GM19238 (cell line): Measurements from ENCODE around the gene KIRREL3.

Experiments used
- DNase-seq: peaks from one replicate; pipeline ENCODE4 v3.0.0; 2011; ENCODE audit warnings: low spot score; ENCODE audit not compliant: insufficient read length

KIRREL3 gene

GRCh38 chr11:126452241-126453101 is 548.1 kb downstream of the KIRREL3 start:
- no peak for DNase-seq

- no peak for DNase-seq
Observed at GRCh38 chr11:126451211-126451802, 549.3 kb downstream of the KIRREL3 start.

DNA sequence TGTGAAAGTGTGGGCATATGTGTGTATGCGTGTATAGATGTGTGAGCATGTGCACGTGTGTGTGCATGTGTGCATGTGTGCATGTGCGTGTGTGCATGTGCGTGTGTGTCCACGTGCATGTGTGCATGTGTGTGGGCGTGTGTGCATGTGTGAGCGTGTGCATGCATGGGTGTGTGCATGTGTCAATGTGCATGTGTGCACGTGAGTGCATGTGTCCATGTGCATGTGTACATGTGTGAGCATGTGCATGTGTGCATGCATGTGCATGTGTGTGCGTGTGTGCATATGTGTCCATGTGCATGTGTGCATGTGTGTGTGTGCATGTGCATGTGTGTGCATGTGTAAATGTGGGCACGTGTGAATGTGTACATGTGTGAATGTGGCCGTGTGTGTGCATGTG is 549.8 kb downstream of the KIRREL3 start:
- no peak for DNase-seq

- DNase-seq = no peak
Observed at GRCh38 chr11:126450198-126450597, 550.4 kb downstream of the KIRREL3 start.

- no peak for DNase-seq
Observed at GRCh38 chr11:126446581-126446980, 554.0 kb downstream of the KIRREL3 start.

DNA sequence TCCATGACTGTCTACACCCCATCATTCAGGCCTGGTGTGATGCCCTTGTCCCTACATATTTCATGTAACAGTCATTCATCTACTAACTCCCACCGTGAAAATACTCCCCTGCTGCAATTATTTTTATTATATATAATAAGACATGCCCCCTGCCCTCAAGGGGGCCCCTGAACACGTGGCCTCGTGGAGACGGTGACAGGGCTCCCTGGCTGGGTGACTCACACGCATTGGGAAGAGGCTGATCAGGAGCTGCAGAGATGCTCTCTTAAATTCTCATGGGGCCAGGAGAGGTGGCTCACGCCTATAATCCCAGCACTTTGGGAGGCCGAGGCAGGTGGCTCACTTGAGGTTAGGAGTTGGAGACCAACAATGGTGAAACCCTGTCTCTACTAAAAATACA is 556.5 kb downstream of the KIRREL3 start:
- no peak for DNase-seq

DNA sequence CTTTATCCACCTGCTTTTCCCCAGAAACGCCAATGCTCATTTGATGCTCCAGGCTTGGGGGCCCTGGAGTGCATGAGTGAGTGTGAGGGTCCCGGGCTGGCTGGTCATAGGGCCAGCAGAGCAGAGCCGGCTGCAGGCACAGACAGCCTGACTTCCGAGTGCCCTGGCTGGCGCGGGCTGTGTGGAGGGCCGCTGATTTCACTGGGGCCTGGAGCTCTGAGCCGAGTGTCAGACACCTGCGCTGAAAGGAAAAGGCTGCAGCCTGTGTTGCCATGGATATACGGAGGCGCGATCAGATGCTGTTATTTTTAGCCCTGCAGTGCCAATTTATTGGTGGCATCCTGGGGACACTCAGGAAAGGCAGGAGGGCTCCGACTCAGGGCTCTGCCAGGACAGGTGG is 557.5 kb downstream of the KIRREL3 start:
- DNase-seq = no peak

DNA sequence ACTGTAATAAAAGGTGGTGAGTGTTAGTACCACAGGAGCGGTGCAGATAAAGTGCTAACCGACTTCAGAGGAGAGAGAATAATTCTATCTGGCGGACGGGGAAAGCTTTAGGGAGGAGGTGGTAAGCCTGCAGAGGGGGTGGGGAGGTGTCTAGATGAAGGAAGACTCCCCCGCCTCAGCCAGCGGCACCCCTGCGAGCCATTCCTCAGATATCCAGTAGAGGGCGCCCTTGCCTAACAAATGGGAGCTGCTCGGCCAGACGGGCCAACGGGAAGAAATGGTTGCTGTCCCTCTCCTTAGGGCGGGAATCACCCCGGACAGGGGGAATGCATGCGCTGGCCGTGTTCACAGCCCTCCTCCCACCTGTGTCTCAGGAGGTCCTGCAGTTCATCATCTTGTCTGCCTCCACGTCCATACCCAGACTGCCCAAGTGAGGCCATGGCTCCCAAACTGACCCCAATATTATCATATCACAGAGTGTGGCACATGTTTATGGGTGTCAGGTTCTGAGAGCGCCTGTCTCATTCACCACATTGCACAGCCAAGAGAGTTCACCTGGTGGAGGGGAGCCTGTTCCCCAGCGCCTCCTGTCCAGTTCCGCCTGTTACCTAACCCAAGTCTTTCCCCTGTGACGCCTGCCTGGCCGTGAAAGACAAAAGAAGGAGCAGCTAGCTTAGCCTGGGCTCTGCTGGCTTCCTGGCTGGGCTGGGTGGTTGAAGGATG is 559.6 kb downstream of the KIRREL3 start:
- DNase-seq = peak; percentile 90

GRCh38 chr11:126440276-126440675 is 560.3 kb downstream of the KIRREL3 start:
- DNase-seq = no peak

GRCh38 chr11:126438691-126439090 is 561.9 kb downstream of the KIRREL3 start:
- DNase-seq = no peak

DNA sequence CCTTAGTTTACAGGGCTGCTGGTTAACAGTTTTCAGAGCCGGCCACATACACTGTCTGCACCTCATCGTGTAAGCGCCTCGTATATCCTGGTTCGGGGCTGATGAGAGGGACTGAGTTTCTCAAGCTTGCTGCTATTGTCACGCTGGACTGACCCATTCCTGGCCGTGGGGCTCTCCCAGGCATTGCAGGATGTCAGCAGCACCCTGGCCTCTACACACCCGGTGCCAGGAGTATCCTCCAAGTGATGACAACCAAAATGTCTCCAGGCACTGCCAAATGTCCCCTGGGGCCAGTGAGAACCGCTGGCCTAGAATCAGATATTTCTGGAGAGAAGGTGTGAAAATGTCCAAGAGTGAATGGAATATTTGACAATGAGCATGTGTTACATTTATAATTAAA is 562.3 kb downstream of the KIRREL3 start:
- DNase-seq = no peak

DNA sequence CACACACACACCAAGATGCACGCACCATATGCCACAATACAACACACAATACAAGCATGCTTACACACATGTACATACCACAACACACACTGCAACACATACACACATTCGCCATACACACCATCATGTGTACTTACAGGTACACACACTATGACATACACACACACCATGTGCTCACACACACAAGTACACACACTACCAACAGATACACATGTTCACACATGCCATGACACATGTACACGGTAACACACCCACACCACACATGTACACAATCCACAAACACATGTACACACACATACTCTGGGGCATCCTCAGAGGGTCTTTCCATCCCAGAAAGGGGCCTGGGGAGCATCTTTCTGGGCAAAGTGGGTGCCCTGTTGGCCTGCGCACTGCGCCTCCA is 562.8 kb downstream of the KIRREL3 start:
- no peak for DNase-seq

DNA sequence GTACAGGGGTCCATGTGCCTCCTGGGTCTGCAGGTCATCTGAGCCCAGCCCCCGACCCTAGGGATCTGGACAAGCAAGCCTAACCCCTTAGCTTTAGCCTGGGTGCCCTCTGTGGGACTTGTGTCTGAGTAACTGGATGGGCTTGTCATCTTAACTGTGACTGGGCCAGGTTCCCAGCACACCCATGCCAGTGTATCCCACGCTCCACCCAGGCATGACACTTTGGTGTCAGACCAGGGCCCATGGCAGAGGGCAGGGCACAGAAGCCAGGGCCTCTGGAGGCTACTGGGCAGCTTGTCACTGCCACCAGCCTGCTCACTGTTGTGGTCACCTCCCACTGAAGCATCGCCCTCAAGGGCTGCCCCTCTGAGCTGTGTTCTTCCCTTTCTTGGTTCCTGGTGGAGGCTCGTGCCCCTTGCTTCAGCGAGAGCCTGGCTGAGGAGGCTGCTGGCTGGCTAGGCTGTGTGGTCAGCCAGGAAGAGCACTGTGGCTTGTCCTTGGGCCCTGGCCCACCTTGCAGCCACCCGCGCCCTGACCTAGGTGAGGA is 564.3 kb downstream of the KIRREL3 start:
- DNase-seq = no peak

DNA sequence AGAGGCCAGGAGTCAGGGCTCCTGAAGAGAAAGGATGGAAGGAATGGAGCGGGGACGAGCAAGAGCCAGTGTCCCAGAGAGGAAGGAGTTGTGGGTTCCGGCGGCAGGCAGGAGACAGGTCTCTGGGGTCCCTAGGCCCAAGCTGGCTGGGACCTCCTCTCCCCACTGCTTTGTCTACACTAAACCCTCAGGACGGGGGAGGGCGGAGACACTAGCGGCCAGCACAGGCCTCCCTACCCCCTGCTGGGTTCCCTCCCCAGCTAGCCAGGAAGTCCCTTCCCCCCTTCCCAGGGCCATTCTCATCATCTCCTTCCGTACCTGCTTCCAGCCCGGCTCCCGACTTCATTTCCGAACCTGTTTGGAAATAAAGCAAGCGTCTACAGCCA is 565.6 kb downstream of the KIRREL3 start:
- no peak for DNase-seq

DNA sequence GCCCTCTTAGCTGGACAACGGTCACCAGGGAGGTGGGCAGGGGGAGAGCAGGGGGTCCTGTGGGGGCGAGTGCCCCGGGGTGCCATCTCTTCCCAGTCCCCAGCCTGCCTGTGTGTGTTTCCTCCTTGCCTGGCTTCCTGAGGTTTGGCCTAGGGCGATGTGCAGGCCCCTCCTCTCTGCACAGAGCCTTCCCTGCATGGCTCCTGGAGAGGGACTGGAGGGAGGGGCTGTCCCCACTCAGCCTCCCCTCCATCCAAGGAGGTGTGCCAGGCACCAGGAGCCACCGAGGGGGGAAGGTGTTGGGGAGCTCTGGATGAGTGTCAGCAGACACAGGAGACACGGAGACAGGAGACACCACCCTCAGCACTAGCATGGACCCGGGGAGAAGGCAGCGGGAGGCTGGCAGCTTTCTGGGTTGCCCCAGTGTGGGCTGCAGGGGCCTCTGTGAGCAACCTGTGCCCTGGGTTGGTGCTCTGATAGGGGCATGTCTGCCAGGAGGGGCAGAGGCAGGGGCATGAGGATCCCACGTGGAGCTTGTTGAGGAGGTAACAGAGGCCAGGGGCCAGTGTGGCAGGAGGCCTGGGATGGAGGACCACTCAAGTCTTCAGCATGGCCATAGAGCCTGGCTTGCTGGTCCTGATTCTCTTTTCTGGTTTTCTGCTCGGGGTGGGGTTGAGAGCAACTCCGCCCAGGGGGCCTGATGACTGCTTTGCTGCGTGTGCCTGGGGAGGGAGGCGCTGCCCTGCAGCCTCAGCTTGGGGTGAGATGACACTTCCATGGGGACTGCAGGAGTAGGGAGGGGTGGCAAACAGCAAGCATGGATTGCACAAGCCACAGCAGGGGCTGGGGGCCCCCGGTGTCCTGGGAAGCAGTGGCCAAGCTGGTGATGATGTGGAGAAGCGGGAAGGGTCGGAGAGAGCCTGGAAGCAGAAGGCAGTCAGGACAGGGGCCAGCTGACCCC is 566.3 kb downstream of the KIRREL3 start:
- DNase-seq = no peak

GRCh38 chr11:126433244-126433846 is 567.2 kb downstream of the KIRREL3 start:
- DNase-seq = no peak

DNA sequence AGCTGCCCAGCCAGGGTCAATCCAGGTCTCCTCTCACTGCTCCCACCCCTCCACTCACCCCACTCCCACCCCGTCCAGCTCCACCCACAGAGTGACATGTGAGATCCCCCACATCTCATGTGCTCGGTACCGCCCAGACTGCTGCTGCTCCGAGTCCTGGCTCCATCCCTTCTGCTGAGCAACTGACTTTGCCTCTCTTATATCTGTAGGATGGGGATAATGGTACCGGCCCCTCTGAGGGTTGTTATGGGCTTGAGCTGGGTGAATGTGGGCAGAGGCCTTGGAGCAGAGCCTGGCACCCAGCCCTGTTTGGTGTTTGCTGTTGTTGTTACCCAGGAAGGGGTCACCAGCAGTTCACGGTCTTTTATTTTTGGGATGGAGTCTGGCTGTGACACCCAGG is 568.0 kb downstream of the KIRREL3 start:
- DNase-seq = no peak

DNA sequence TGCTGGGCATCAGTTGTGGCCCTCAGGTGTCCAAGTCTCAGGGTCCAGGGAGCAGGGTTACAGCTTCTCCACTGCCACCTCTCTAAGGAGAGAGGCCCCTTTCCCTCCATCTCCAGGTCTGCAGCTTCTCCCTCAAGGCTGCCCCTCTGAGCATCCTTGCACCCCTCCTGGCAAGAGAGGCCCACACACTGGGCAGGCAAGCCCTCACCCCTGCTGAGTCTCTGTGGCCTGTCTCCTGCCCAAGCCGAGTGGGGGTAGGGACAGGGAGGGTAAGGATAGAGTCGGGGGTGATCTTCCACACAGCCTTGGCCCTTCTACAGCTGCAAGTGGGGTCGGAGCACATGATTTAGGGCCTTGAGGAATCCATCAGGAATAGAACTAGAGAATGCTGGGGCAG is 568.5 kb downstream of the KIRREL3 start:
- no peak for DNase-seq

GRCh38 chr11:126431401-126432064 is 569.0 kb downstream of the KIRREL3 start:
- no peak for DNase-seq
